HG03460 (cell line): ENCODE measurements around the gene SLC9C2.
A peak's percentile ranks its signal among the peaks of the same experiment; 100 is the strongest.
"Not testable (repeated sequence)": the region's sequence is repeated elsewhere in the genome, so short reads cannot be mapped to it uniquely, and the experiment has no call there.

Source experiments
- ATAC-seq: cut with Tn5 transposase; IDR thresholded peaks from one replicate; pipeline ENCODE4 v1.9.1; 2021; ENCODE audit not compliant: unreplicated experiment

Gene SLC9C2

DNA sequence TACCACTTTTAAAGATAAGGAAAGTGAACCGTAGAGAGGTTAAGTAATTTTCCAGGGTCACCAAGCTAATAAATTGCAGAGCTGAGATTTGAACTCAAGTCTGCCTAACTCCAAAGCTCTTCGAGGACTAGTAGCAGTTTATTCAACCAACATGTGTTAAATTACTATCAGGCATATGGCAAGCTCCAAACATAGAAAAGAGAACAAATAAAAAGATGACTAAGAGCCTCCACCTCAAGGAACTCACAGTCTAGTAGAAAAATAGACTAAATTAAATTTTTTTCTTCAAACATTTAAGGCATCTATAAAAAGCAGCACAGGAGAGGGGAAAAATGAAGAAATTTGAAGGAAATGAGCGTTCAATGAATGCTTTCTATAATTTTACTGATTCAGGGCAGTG is 22.2 kb downstream of the SLC9C2 start:
- ATAC-seq = no peak

- ATAC-seq = no peak
Observed at GRCh38 chr1:173580071-173580470, 22.8 kb downstream of the SLC9C2 start.

GRCh38 chr1:173573596-173573995 is 29.3 kb downstream of the SLC9C2 start:
- ATAC-seq = no peak

- ATAC-seq = no peak
Observed at GRCh38 chr1:173572201-173572873, 30.5 kb downstream of the SLC9C2 start.

DNA sequence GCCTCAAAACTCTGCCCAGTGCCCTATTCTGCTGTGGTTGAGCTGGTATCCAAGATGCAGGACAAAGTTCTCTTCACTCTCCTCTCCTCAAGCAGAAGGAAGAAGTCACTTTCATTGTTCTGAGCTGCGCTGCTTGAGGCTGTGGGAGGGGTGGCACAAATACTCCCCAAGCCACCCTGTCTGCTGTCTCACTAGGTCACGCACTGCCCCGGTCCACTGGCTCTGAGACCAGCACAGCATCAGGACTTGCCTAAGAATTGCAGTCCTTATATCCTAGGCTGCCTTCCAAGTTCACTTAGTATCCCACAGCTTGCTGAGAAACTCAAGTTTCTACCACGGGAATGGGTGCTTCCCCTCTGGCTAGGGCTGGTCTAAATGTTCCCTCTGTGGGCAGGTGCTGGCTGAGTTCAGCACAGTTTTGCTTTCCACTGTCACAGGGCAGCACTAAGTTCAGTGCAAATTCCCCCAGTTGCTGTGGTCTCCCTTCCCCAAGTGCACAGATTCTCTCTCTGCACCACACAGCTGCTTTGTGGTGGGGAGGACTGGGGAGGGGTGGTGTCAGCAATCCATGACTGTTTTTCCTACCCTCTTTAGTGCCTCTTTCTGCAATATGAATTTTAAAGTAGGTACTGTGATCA is 32.4 kb downstream of the SLC9C2 start:
- ATAC-seq = peak; percentile 73

DNA sequence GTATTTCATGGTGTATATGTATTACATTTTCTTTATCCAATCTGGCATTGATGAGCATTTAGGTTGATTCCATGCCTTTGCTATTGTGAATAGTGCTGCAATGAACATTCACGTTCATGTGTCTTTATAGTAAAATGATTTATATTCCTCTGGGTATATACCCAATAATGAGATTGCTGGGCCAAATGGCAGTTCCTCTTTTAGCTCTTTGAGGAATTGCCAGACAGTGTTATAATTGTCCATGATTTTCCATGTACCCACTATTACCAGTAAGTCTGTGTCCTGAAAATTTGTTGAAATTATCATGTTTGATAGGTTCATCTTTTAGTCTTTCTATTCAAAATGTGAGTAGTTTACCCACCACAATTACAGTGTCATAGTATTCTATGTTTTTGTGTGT is 34.4 kb downstream of the SLC9C2 start:
- ATAC-seq = no peak

DNA sequence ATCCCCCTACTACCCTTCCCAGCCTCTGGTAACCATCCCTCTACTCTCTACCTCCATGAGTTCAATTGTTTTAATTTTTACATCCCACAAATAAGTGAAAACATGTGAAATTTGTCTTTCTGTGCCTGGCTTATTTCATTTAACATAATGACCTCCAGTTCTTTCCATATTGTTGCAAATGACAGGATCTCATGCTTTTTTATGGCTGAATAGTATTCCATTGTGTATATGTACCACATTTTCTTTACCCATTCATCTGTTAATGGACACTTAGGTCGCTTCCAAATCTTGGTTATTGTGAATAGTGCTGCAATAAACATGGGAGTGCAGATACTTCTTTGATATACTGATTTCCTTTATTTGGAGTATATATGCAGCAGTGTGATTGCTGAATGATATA is 39.0 kb downstream of the SLC9C2 start:
- ATAC-seq = not testable (repeated sequence)

DNA sequence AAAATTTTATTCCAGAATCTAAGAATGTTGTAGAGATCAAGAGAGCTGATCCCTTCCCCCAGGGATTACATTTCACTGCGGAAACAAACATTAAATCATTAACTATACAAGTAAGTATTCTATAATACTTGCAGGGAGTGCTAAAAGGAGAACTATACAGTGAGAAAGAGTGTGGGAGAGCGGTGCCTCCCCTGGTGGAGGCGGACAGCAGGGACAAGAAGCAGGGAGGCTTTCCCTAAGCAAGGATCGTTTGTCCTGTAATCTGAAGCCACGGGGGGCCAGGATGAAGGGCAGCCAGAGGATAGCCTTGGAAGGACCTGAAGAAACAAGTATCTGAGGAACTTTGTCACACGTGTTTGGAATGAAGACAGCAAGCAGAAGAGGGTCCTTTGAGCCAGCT is 40.1 kb downstream of the SLC9C2 start:
- ATAC-seq = no peak

DNA sequence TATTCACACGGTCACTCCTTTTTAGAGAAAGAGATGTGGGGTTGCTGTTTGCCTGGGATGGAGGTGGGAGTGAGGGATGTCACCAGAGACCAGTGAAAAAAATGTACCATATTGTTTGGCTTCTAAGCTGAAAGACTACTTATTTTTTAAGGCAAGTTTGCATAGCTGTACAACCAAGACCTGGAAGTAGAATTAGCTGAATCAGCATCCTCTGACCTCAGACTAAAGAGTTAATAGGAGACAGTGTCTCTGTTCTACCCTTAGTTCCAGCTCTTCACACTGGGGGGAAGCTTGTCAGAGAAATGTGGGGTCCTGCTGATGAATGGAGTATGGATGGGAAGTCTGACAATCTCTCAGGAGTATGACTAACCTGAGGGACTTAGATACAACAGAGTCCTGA is 41.6 kb downstream of the SLC9C2 start:
- ATAC-seq = no peak

- ATAC-seq = no peak
Observed at GRCh38 chr1:173560285-173560880, 42.5 kb downstream of the SLC9C2 start.

GRCh38 chr1:173555651-173556305 is 47.1 kb downstream of the SLC9C2 start:
- ATAC-seq = no peak

DNA sequence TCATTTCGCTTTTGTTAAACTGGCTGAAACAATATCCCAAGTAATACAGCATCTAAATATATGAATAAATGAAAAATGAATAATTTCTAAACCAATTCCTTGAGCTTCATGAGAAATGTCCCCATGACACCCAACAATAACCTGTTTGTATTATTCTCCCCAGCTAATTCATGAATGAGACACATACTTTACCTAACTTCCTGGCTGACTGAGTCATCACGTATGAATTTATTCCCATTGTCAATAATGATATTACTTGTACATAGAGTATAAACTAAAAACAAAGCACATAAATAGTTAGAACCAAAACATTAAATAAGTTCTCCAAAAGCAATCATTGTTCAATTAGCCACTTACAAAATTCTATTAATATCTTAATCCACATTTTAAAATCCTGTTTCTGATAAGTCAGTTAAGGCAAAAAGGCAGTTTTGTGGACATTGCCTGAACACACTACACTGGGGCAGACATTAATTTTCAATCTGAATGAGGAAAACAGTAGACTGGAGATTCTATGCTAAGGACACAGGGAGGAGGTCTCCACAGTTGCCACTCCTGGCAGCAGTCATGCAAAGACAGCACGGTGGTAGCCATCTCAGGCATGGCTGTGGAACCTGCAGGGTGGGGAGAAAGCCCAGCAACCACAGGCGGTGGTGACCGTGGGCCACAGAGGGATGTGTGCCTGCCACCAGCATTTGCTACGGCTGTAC is 48.2 kb downstream of the SLC9C2 start:
- ATAC-seq = no peak

DNA sequence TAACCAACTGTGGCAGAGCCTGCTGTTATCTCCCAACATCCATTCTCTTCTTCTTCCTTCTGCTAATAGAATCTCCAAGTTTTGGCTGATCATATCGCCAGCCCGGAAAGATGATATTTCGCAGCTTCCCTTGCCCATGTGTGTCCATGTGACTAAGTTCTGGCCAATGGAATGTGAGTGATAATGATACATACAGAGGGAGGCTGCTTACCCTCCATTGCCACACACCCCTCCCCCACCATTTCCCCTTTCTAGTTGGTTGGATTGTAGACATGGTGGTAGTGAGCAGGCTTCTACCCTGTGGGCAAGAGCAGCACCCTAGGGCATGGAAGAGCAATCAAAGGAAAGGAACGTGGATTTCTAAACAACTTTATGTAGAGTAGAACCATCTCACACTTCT is 48.8 kb downstream of the SLC9C2 start:
- ATAC-seq = no peak

GRCh38 chr1:173553312-173553711 is 49.6 kb downstream of the SLC9C2 start:
- ATAC-seq = no peak

- ATAC-seq = no peak
Observed at GRCh38 chr1:173551699-173552098, 51.2 kb downstream of the SLC9C2 start.

DNA sequence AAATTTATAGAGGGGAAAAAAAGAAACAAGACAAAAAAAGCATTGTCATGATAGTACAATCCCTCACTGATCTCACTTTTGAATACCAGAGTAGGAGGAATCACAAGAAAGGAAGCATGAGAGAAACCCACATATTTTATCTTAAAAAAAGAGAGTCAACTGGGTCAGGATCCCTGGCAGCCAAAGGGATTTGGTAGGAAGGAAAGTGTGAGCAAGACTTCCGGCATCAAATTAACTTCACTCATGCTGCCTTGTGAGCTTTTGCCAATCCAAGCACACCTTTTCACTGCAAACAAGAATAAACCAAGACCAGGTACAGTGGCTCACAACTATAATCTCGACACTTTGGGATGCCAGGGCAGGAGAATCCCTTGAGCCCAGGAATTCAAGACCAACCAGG is 53.1 kb downstream of the SLC9C2 start:
- no peak for ATAC-seq

- no peak for ATAC-seq
Observed at GRCh38 chr1:173545688-173546087, 57.2 kb downstream of the SLC9C2 start.

DNA sequence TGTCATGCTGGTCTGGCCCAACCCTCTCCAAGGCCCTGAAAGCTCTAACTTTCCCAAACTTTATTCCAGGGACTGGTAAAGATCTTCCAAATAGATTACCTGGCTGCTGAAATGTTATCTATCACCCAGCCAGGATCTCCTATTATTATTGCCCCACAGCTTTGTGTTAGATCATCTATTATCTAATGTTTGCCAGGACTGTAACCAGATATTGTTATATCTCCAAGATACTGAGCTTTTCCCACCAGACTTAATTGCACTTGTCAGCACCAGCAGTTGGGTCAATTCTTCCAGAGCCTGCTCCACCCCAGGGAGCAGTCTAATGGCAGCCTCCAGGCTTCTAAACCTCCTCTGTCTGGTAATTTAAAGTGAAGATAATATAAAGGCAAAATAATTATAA is 66.6 kb downstream of the SLC9C2 start:
- ATAC-seq = no peak

DNA sequence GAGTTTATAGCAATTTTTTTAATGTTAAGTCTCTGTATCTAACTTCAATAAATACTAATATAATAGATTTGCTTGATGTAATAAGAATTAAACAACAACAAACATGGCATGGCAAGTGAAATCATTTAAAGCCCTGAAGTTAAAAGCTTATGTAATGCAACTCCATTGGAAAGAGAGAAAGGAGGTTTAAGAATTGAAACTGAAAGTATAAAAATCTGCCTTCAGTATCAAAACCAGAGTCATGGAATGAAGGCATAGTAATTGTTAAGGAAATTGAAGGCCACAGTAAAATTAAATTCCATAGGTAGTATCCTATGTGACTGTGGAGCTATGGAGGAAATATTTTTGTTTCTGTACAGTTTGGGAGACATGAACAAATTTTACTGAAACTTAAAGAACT is 70.6 kb downstream of the SLC9C2 start:
- no peak for ATAC-seq

DNA sequence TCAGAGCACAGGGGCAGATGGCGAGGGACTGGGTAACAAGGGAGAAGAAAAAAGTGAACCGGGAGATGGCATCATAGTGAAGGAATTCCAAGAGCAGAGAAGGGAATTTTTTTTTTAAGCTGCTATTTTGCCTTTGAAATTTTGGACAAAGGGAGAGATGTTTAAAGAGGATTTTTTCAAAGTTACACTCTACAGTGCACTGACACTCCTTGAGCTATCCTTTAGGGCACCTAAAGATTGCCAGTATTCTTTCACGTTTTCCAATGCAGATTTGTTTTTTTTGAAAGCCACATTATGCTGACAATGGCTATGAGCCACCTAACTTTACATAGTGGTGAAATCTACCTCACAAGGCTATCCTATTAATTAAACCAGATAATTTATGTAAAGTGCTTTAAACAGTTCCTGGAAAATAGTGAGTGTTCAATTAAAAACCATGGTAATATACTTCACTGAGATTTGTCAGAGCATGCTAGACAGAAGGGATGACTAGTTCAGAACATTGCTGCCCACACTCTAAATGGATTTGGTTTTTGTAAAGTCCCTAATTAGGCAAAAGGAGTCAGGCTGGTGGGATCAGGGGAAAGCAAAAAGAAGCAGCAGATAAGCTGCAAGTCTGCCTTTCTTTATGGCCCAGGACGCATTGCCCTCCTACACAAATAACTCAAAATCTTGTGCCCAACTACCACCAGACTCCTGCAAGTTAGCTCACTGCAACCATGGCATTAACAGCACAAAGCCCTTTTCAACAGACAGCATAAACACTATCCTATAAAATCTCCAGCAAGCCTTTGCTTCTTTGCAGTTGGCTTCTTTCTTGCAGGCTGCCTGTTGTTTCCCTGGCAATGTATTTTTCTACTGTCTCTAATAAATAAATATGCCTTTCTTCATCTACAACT is 71.8 kb downstream of the SLC9C2 start:
- ATAC-seq = no peak
